HG03103 (cell line): ENCODE results near the gene TRABD2B.

Experiments
- ATAC-seq: cut with Tn5 transposase; IDR thresholded peaks from one replicate; pipeline ENCODE4 v1.9.1; 2021; ENCODE audit warnings: low read depth; ENCODE audit not compliant: unreplicated experiment

The TRABD2B gene

DNA sequence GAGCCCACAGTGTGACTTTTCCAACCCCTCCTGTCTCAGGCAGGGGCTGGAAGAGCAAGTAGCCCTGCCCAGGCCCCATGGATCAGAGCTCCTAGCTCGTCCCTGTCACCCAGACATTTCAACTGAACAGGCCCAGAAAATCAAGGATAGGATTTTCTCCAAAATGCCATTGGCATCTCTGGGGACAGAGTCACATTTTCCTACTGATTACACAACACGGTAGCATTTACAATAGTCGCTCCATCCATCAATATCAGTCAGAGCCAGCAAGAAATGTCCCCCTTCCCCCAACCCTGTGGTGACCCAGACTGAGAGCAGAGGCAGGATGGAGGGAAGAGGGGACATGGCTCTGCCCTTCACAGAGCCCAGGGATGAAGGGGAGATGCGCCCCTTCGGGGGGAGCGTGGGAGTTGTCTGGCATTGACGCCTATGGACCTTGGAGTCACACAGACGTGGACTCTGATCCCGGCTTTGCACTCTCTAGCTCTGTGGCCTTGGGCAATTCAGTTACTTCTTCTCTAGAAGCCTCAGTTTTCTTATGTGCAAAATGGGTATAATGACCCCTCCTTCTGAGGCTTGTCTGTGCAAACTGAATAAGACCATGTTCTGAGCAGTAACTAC is 283.7 kb downstream of the TRABD2B start:
- no peak for ATAC-seq

DNA sequence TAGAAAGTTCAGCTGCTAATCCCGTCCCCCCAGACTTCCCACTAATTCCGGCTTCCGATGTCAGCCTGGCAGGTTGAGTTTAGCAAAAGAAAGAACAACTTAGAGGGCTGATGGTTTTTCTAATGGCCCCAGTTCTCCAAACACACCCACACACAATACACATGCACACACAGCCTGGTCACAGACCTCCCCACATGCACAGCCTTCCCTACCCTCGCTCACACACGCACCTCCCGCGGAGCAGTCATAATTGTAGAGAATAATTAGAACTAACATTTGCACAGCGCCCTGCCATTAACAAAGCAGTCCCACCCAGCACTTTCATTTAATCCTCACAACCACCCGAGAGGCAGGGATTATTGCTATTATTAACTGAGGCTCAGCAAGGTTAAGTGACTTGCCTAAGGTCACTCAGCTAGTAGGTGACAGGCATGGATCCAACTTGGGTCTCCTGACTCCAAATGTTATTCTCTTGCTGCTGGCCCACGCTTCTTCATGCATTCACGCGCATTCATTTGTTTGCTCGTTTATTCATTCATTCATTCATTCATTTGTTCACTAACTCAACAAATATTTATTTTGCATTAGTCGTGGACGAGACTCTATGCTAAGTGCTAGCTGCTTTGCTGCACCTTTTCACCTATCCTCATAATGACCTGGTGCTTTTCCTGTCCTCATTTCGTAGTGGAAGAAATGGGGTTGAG is 284.4 kb downstream of the TRABD2B start:
- ATAC-seq = no peak

DNA sequence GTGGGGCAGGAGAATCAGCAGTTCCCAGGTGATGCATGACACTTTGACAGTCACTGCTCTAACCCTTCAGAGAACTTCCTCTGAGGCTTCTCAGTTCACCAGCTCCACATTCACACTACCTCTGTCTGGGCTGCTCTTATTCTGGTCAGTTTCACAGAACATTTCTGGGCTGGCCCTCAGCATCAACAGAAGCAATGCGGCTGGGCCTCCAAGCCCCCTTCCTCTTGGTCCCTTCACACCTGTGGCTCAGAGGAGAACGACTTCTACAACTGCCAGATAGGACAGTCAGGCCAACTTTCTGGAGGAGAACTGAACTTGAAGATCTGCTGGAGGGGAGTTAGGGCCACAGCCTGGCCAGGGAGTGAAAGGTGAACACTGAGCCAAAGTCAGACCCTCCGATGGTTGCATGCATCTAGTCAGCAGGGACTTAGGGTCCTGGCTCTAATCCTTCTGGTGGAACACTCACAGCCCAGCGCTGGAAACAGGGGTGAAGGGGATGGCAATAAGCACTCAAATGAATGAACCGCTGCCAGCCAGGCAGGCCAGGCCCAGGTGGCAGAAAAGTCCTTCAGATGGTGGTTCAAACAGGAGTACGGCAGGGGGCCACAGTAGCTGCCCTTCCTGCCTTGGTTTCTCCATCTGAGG is 285.2 kb downstream of the TRABD2B start:
- ATAC-seq = no peak

DNA sequence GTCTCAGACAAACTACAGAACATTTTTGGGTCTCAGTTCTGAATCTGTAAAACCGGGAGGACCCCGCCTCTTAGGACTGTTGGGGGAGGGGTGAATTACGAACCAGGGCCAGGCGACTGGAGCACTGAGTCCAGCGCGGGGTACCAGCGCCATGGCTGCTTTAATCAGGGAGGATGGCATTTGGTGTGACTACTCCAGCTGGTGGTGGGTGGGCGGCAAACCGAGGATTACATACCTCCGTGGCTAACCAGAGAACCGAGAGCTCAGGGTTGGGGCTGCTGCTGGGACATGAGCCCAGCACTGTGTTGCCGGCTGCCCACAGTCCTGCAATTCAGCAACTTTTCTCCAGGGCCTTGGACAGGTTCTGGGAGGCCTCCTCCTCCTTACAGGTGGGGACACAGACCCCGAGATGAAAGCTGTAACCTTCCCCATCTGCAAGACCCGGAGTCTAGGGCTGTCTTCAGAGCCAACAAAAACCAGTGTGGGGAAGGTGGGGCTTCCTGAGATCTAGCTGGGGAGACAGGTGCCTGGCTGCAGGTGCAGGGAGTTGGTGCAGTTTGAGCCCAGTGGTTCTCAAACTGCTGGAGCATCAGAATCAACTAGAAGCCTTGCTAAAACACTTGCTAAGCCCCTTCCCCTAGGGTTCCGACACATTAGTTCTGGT is 285.9 kb downstream of the TRABD2B start:
- no peak for ATAC-seq
